T-cell (primary cell): ENCODE data around the gene GPR137. TPM values are rescaled to one million over a fixed set of nuclear protein-coding genes. Genes with fewer than 3 reads are reported as not detected.
A peak's percentile ranks its signal among the peaks of the same experiment; 100 is the strongest.

ENCODE experiments used
- ATAC-seq, 4 experiments: fragments of 200-7000 bp in 3 of 4; fragments of 150-1000 bp in 1 of 4; cut with Tn5 transposase; replicated peaks in 1 of 4; 1 replicate in 3 of 4; 2 replicates in 1 of 4; pipeline ENCODE4 v1.10.0; 2021; ENCODE audit warnings: moderate library complexity in 3 of 4, mild to moderate bottlenecking in 2 of 4, moderate number of reproducible peaks in 1 of 4
- CTCF ChIA-PET, 2 donors: fragments of 300-600 bp; sonication (Branson Sonifier 250); formaldehyde crosslinking; loops; one replicate each; lab custom pipeline; 2022; ENCODE audit warnings: antibody characterized with exemption in 2 of 2; lab: Charles Lee
- POLR2A ChIA-PET, 2 donors: fragments of 300-600 bp; sonication (Branson Sonifier 250); formaldehyde crosslinking; loops; one replicate each; lab custom pipeline; 2022; ENCODE audit warnings: antibody characterized with exemption in 2 of 2; lab: Charles Lee
- DNase-seq, 35 experiments: peaks; one replicate each; pipeline versions ENCODE4 v3.0.0 to v3.0.0-alpha.2; 2013 to 2023
- H3K27ac ChIP-seq: one replicate; pipeline ENCODE4 v1.5.1; 2013; ENCODE audit warnings: low read length
- H3K27me3 ChIP-seq, 2 experiments: replicated peaks in 1 of 2; 1 replicate in 1 of 2; 2 replicates in 1 of 2; pipeline versions ENCODE4 v1.6.1 to v1.7.0; 2013; ENCODE audit warnings: low read length in 1 of 2, mixed read lengths in 1 of 2; ENCODE audit not compliant: control insufficient read depth in 2 of 2, insufficient read depth in 2 of 2; ENCODE audit errors: extremely low read depth in 1 of 2
- H3K36me3 ChIP-seq, 2 donors: 1 replicate in 1 of 2; 2 replicates in 1 of 2; pipeline versions ENCODE4 v1.6.1 to v1.7.0; 2013; ENCODE audit warnings: low read length in 1 of 2; ENCODE audit not compliant: control insufficient read depth in 2 of 2, insufficient read depth in 1 of 2; ENCODE audit errors: extremely low read depth in 1 of 2
- H3K4me1 ChIP-seq, 2 experiments: 1 replicate in 1 of 2; 2 replicates in 1 of 2; pipeline versions ENCODE4 v1.6.1 to v1.7.0; 2013; ENCODE audit warnings: low read length in 2 of 2, mixed read lengths in 1 of 2; ENCODE audit not compliant: insufficient read depth in 2 of 2, control insufficient read depth in 1 of 2; ENCODE audit errors: extremely low read depth in 1 of 2
- H3K4me3 ChIP-seq, 2 donors: 1 replicate in 1 of 2; 2 replicates in 1 of 2; pipeline versions ENCODE4 v1.5.1 to v1.7.0; 2013; ENCODE audit warnings: mild to moderate bottlenecking in 2 of 2, low read length in 1 of 2, moderate library complexity in 1 of 2; ENCODE audit not compliant: control insufficient read depth in 1 of 2; ENCODE audit errors: extremely low read depth in 1 of 2
- H3K9me3 ChIP-seq: 2 replicates; pipeline ENCODE4 v1.7.0; 2013
- H3K27ac Mint-ChIP-seq, 2 donors: one replicate each; pipeline ENCODE4 v1.8.0; 2020 to 2021; ENCODE audit warnings: mild to moderate bottlenecking in 2 of 2, mixed read lengths in 2 of 2
- H3K27me3 Mint-ChIP-seq, 2 donors: one replicate each; pipeline ENCODE4 v1.8.0; 2021 to 2022; ENCODE audit warnings: mixed read lengths in 2 of 2
- H3K36me3 Mint-ChIP-seq: one replicate; pipeline ENCODE4 v1.8.0; 2021; ENCODE audit warnings: mixed read lengths
- H3K4me1 Mint-ChIP-seq, 3 donors: one replicate each; pipeline ENCODE4 v1.8.0; 2020 to 2022; ENCODE audit warnings: mixed read lengths in 3 of 3, mild to moderate bottlenecking in 1 of 3
- H3K4me3 Mint-ChIP-seq, 3 donors: one replicate each; pipeline ENCODE4 v1.8.0; 2020 to 2022; ENCODE audit warnings: mild to moderate bottlenecking in 3 of 3, mixed read lengths in 3 of 3, moderate library complexity in 3 of 3
- H3K9me3 Mint-ChIP-seq, 3 donors: one replicate each; pipeline ENCODE4 v1.8.0; 2020 to 2022; ENCODE audit warnings: mixed read lengths in 3 of 3
- WGBS: methylation state at CpG from one replicate; pipeline ENCODE4 v1.1.5; 2013; ENCODE audit warnings: missing lambda C conversion rate; ENCODE audit not compliant: insufficient coverage; 5-methylcytosine and 5-hydroxymethylcytosine counted together
- total RNA-seq, 35 experiments: library from RNA in 6 of 35; stranded (reverse) in 6 of 35; fragments of 120-200 nt in 1 of 35; gene quantifications; one replicate each; pipeline versions ENCODE4 v1.2.1 to v1.2.4 and lab custom pipeline; 2013 to 2026

Gene GPR137
- total RNA-seq, 5 donors from 2014 or later (not counting 1 experiment from before 2014, with no cell fraction given), result 31.0 to 39.8 (median 34.2) TPM

DNA sequence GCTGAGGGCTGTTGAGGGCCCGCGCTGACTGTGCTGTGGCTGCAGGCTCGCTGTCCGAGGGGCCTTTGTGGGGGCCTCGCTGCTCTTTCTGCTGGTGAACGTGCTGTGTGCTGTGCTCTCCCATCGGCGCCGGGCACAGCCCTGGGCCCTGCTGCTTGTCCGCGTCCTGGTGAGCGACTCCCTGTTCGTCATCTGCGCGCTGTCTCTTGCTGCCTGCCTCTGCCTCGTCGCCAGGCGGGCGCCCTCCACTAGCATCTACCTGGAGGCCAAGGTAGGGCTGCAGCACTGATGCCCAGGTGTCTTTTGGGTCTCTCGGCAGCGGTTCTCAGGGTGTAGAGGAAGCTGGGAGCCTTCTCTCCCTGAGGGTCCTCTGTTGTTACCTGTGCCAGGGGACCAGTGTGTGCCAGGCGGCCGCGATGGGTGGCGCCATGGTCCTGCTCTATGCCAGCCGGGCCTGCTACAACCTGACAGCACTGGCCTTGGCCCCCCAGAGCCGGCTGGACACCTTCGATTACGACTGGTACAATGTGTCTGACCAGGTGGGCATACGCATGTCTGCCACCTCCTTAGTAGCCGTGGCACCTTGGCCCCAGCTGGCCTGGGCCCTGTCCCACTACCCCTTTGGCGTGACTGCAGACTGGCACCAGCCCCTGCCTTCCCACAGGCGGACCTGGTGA is 2.2 kb downstream of the GPR137 start:
- Histone ChIP-seq H3K9me3 (no peaks in the 10 kb centered on the region), H3K4me3 (no peak overlapping the region), H3K27me3 (peaks cover 4 to 28% of the 10 kb centered on the region in 2 experiments), H3K27ac (no peak overlapping the region), H3K36me3 (peaks cover 0 to 2% of the 10 kb centered on the region in 2 donors), H3K4me1 (peaks cover 7 to 47% of the 10 kb centered on the region in 2 experiments)
- no peaks in the 10 kb centered on the region for H3K36me3 Mint-ChIP-seq
- no peak overlapping the region for H3K4me3 Mint-ChIP-seq
- no peak for DNase-seq
- no peaks in the 10 kb centered on the region for H3K9me3 Mint-ChIP-seq
- ChIA-PET CTCF (no interaction called here), POLR2A (no interaction called here)
- H3K4me1 Mint-ChIP-seq, result peaks cover 23 to 29% (median 24%) of the 10 kb centered on the region in 3 donors
- 95% methylated on average over 32 of the region's 33 CpGs for WGBS
- H3K27ac Mint-ChIP-seq, result no peak overlapping the region
- peaks cover 5 to 11% of the 10 kb centered on the region in 2 donors for H3K27me3 Mint-ChIP-seq
- ATAC-seq, result no peak

DNA sequence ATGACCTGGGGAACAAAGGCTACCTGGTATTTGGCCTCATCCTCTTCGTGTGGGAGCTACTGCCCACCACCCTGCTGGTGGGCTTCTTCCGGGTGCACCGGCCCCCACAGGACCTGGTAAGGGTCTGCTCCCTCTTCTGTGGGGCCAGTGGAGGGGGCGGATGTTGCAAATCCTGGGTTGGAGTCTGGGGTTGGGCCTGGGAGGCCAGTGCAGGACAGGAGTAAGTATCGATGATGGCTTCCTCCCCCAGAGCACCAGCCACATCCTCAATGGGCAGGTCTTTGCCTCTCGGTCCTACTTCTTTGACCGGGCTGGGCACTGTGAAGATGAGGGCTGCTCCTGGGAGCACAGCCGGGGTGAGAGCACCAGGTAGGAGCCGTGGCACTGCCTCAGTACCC is 2.7 kb downstream of the GPR137 start:
- Mint-ChIP-seq H3K27ac (no peak overlapping the region), H3K27me3 (peaks cover 10 to 16% of the 10 kb centered on the region in 2 donors), H3K9me3 (no peaks in the 10 kb centered on the region), H3K4me1 (peaks cover 19 to 27% (median 19%) of the 10 kb centered on the region in 3 donors), H3K4me3 (no peak overlapping the region), H3K36me3 (no peaks in the 10 kb centered on the region)
- DNase-seq, result no peak
- POLR2A ChIA-PET, result no interaction called here
- peaks cover 7 to 41% of the 10 kb centered on the region in 2 experiments for H3K4me1 ChIP-seq
- peaks cover 4 to 34% of the 10 kb centered on the region in 2 experiments for H3K27me3 ChIP-seq
- CTCF ChIA-PET, result no interaction called here
- no peaks in the 10 kb centered on the region for H3K36me3 ChIP-seq
- no peak overlapping the region for H3K4me3 ChIP-seq
- ATAC-seq, result no peak
- 87% methylated on average over 5 of the region's 9 CpGs for WGBS
- H3K27ac ChIP-seq, result no peak overlapping the region
- H3K9me3 ChIP-seq, result no peaks in the 10 kb centered on the region

DNA sequence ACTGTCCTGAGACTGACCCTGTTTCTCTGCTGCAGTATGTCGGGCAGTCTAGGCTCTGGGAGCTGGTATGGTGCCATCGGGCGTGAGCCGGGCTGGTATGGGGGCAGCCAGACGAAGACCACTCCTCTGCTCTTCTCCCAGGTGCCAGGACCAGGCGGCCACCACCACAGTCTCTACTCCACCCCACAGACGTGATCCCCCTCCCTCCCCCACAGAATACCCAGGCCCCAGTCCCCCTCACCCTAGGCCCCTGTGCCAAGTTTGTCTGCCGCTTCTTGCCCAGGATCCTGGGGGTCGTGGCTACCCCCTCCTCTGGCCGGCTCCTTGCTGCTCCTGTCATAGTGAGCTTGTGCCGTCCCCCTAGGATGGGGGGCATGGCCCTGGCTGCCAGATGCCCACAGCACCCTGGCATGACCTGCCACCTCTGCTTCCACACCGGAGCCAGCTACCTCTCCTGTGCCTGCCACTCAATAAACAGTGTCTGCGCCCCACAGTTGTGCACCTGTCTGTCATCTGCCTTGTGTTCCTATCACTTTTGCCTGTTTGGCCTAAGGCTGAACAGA is 3.4 kb downstream of the GPR137 start:
- DNase-seq (no peak), ATAC-seq (no peak)
- Mint-ChIP-seq H3K4me3 (no peak overlapping the region), H3K27ac (no peak overlapping the region), H3K4me1 (peaks cover 13 to 22% (median 14%) of the 10 kb centered on the region in 3 donors), H3K36me3 (no peaks in the 10 kb centered on the region), H3K27me3 (peaks cover 18 to 24% of the 10 kb centered on the region in 2 donors), H3K9me3 (no peaks in the 10 kb centered on the region)
- H3K27ac ChIP-seq, result no peak overlapping the region
- H3K4me1 ChIP-seq, result peaks cover 4 to 34% of the 10 kb centered on the region in 2 experiments
- no peaks in the 10 kb centered on the region for H3K9me3 ChIP-seq
- POLR2A ChIA-PET, result no interaction called here
- H3K27me3 ChIP-seq, result peaks cover 4 to 41% of the 10 kb centered on the region in 2 experiments
- no peaks in the 10 kb centered on the region for H3K36me3 ChIP-seq
- WGBS, result 92% methylated on average over 9 of the region's 13 CpGs
- CTCF ChIA-PET, result no interaction called here
- no peak overlapping the region for H3K4me3 ChIP-seq

GRCh38 chr11:64290352-64291261 is 5.0 kb downstream of the GPR137 start:
- H3K9me3 ChIP-seq, result no peaks in the 10 kb centered on the region
- H3K4me3 ChIP-seq, result no peak overlapping the region
- Mint-ChIP-seq H3K36me3 (no peaks in the 10 kb centered on the region), H3K4me3 (peak overlapping the region; percentile 57 to 73 (median 72)), H3K27me3 (peaks cover 29 to 36% of the 10 kb centered on the region in 2 donors), H3K27ac (no peak overlapping the region), H3K4me1 (peaks cover 13 to 20% (median 14%) of the 10 kb centered on the region in 3 donors), H3K9me3 (no peaks in the 10 kb centered on the region)
- no peaks in the 10 kb centered on the region for H3K36me3 ChIP-seq
- DNase-seq, result no peak
- H3K27me3 ChIP-seq, result peaks cover 5 to 56% of the 10 kb centered on the region in 2 experiments
- ChIA-PET POLR2A (no interaction called here), CTCF (no interaction called here)
- H3K4me1 ChIP-seq, result peaks cover 4 to 26% of the 10 kb centered on the region in 2 experiments
- no peak for ATAC-seq
- WGBS, result 63% methylated on average over 9 of the region's 10 CpGs
- no peak overlapping the region for H3K27ac ChIP-seq

GRCh38 chr11:64291262-64291751 is 5.7 kb downstream of the GPR137 start, which contains the start of gene KCNK4:
KCNK4 (plus strand) TSS chr11:64291302; CDS start chr11:64293019, 1,717 bp downstream.
- H3K27me3 ChIP-seq, result peaks cover 8 to 61% of the 10 kb centered on the region in 2 experiments
- WGBS, result 10% methylated on average over 43 of the region's 45 CpGs
- H3K9me3 ChIP-seq, result no peaks in the 10 kb centered on the region
- H3K36me3 ChIP-seq, result no peaks in the 10 kb centered on the region
- CTCF ChIA-PET, result no interaction called here
- Mint-ChIP-seq H3K36me3 (no peaks in the 10 kb centered on the region), H3K9me3 (no peaks in the 10 kb centered on the region), H3K27me3 (peaks cover 36 to 43% of the 10 kb centered on the region in 2 donors), H3K27ac (no peak within 1 kb of the TSS), H3K4me1 (peaks cover 11 to 18% (median 12%) of the 10 kb centered on the region in 3 donors), H3K4me3 (peak within 1 kb of the TSS; percentile 57 to 73 (median 72))
- H3K4me3 ChIP-seq, result peak within 1 kb of the TSS in 1 of 2 donors; percentile 50
- no peak for DNase-seq
- H3K4me1 ChIP-seq, result peaks cover 4 to 21% of the 10 kb centered on the region in 2 experiments
- POLR2A ChIA-PET, result no interaction called here
- H3K27ac ChIP-seq, result no peak within 1 kb of the TSS
- peak in 1 of 4 experiments; percentile 4 for ATAC-seq
